OCI-LY7 (cell line): ENCODE data around the gene SMIM11. TPM values are rescaled to one million over a fixed set of nuclear protein-coding genes. Genes with fewer than 3 reads are reported as not detected.

Experiments
- BruUV-seq: library from RNA; stranded (reverse); fragments of 400-500 nt; replicated peaks from 2 replicates; lab custom pipeline; 2021; lab: Mats Ljungman, UMichigan
- CTCF ChIA-PET: fragments of 300-600 bp; sonication (Branson Sonifier 250); formaldehyde crosslinking; loops from one replicate; lab custom pipeline; 2022; ENCODE audit warnings: antibody characterized with exemption; ENCODE audit not compliant: unreplicated experiment; lab: Charles Lee
- POLR2A ChIA-PET: fragments of 300-600 bp; sonication (Branson Sonifier 250); formaldehyde crosslinking; loops from one replicate; lab custom pipeline; 2022; ENCODE audit warnings: antibody characterized with exemption; lab: Charles Lee
- DNase-seq: peaks from one replicate; pipeline ENCODE4 v3.0.0-alpha.2; 2015; ENCODE audit warnings: low spot score
- H2AFZ ChIP-seq: fragments of 200-600 bp; sonication (generic), shearing (Covaris generic); 2 replicates; pipeline ENCODE4 v1.6.1; 2014; ENCODE audit warnings: mild to moderate bottlenecking, antibody characterized with exemption, low read length, moderate library complexity
- H3K27ac ChIP-seq: fragments of 200-600 bp; sonication (generic); 2 replicates; pipeline ENCODE4 v1.5.1; 2014; ENCODE audit warnings: mixed run types, low read depth, mild to moderate bottlenecking, moderate library complexity, low read length, inconsistent platforms; ENCODE audit not compliant: poor library complexity, severe bottlenecking
- H3K36me3 ChIP-seq: fragments of 200-600 bp; sonication (generic); 2 replicates; pipeline ENCODE4 v1.6.1; 2014; ENCODE audit warnings: mild to moderate bottlenecking, antibody characterized with exemption, low read length, moderate library complexity, mixed read lengths; ENCODE audit not compliant: insufficient read depth
- H3K4me1 ChIP-seq: fragments of 200-600 bp; sonication (generic); 2 replicates; pipeline ENCODE4 v1.5.1; 2014; ENCODE audit warnings: mild to moderate bottlenecking, low read length; ENCODE audit not compliant: insufficient read depth, poor library complexity, severe bottlenecking
- H3K4me2 ChIP-seq: fragments of 200-600 bp; sonication (generic); 2 replicates; pipeline ENCODE4 v1.6.1; 2014; ENCODE audit warnings: mild to moderate bottlenecking, low read length
- H3K4me3 ChIP-seq: fragments of 200-600 bp; sonication (generic); 2 replicates; pipeline ENCODE4 v1.5.1; 2014; ENCODE audit warnings: mild to moderate bottlenecking, low read depth, low read length; ENCODE audit not compliant: poor library complexity, severe bottlenecking
- H3K79me2 ChIP-seq: fragments of 200-600 bp; sonication (generic); 2 replicates; pipeline ENCODE4 v1.6.1; 2016; ENCODE audit warnings: low read depth, mild to moderate bottlenecking, low read length, moderate library complexity, mixed read lengths; ENCODE audit not compliant: insufficient read depth
- H3K9me2 ChIP-seq: fragments of 200-600 bp; sonication (generic); 2 replicates; pipeline ENCODE4 v1.6.1; 2016; ENCODE audit warnings: mild to moderate bottlenecking, low read length, mixed read lengths; ENCODE audit not compliant: insufficient read depth
- H3K9me3 ChIP-seq: fragments of 200-600 bp; sonication (generic); 2 replicates; pipeline ENCODE4 v1.6.1; 2014; ENCODE audit warnings: mild to moderate bottlenecking, mixed run types, low read length, mixed read lengths
- H4K20me1 ChIP-seq: fragments of 200-600 bp; sonication (generic); 2 replicates; pipeline ENCODE4 v1.6.1; 2014; ENCODE audit warnings: mild to moderate bottlenecking, antibody characterized with exemption, low read length, moderate library complexity, mixed read lengths; ENCODE audit not compliant: insufficient read depth
- CTCF ChIP-seq: fragments of 200-600 bp; sonication (generic); conservative IDR thresholded peaks from 2 replicates; pipeline ENCODE4 v1.5.1; 2014; ENCODE audit warnings: mild to moderate bottlenecking, antibody characterized with exemption, low read length, moderate library complexity, mixed read lengths
- EZH2phosphoT487 ChIP-seq: fragments of 200-600 bp; sonication (generic); IDR thresholded peaks from 2 replicates; pipeline ENCODE4 v1.6.1; 2018; ENCODE audit warnings: low read depth, borderline replicate concordance, mild to moderate bottlenecking, mixed run types, antibody characterized with exemption, low read length, moderate library complexity, mixed read lengths
- intact Hi-C: fragments of 100-400 bp; cut with micrococcal nuclease; formaldehyde crosslinking; loops from one replicate; pipeline ENCODE4 v1.10.0; 2022; ENCODE audit not compliant: unreplicated experiment
- total RNA-seq, 2 experiments: library from RNA; depleted of rRNA in 1 of 2; stranded (reverse); fragments of >200 nt in 1 of 2; shearing (Covaris generic) in 1 of 2; gene quantifications; 2 replicates each; pipeline ENCODE4 v1.2.3, GENCODE V29; 2014 to 2022

Gene SMIM11
- total RNA-seq, 2 experiments from 2014 or later = 3.8 to 6.1 TPM

- no peak for DNase-seq
- H3K36me3 ChIP-seq = no peaks in the 10 kb centered on the region
- H3K9me3 ChIP-seq = no peaks in the 10 kb centered on the region
- H4K20me1 ChIP-seq = no peaks in the 10 kb centered on the region
- H2AFZ ChIP-seq = no peak overlapping the region
- intact Hi-C loops = no loop called here
- H3K79me2 ChIP-seq = no peaks in the 10 kb centered on the region
- no peaks in the 10 kb centered on the region for H3K4me1 ChIP-seq
- ChIA-PET POLR2A (no interaction called here), CTCF (no interaction called here)
- BruUV-seq = no TSS peak
- no peaks in the 10 kb centered on the region for H3K9me2 ChIP-seq
- TF ChIP-seq EZH2phosphoT487 (no peak), CTCF (no peak)
- no peak overlapping the region for H3K4me3 ChIP-seq
- H3K27ac ChIP-seq = no peak overlapping the region
- H3K4me2 ChIP-seq = no peak overlapping the region
Measured at GRCh38 chr21:34338226-34338625, 37.1 kb upstream of the SMIM11 start.

- Histone ChIP-seq H2AFZ (no peak overlapping the region), H3K9me2 (no peaks in the 10 kb centered on the region), H3K36me3 (no peaks in the 10 kb centered on the region), H4K20me1 (no peaks in the 10 kb centered on the region), H3K4me2 (no peak overlapping the region), H3K79me2 (no peaks in the 10 kb centered on the region), H3K9me3 (no peaks in the 10 kb centered on the region), H3K4me1 (no peaks in the 10 kb centered on the region), H3K4me3 (no peak overlapping the region), H3K27ac (no peak overlapping the region)
- BruUV-seq = no TSS peak
- DNase-seq = no peak
- ChIA-PET CTCF (no interaction called here), POLR2A (no interaction called here)
- intact Hi-C loops = no loop called here
- TF ChIP-seq CTCF (no peak), EZH2phosphoT487 (no peak)
Measured at GRCh38 chr21:34340061-34340460, 35.2 kb upstream of the SMIM11 start.

- H3K79me2 ChIP-seq = no peaks in the 10 kb centered on the region
- POLR2A ChIA-PET = no interaction called here
- no peak overlapping the region for H3K4me3 ChIP-seq
- H3K27ac ChIP-seq = no peak overlapping the region
- H3K9me2 ChIP-seq = no peaks in the 10 kb centered on the region
- no peak for DNase-seq
- BruUV-seq = no TSS peak
- H2AFZ ChIP-seq = no peak overlapping the region
- TF ChIP-seq CTCF = no peak
- no peak for TF ChIP-seq EZH2phosphoT487
- no peaks in the 10 kb centered on the region for H3K9me3 ChIP-seq
- H4K20me1 ChIP-seq = no peaks in the 10 kb centered on the region
- H3K4me1 ChIP-seq = no peaks in the 10 kb centered on the region
- no peaks in the 10 kb centered on the region for H3K36me3 ChIP-seq
- CTCF ChIA-PET = no interaction called here
- intact Hi-C loops = no loop called here
- H3K4me2 ChIP-seq = no peak overlapping the region
Measured at GRCh38 chr21:34342476-34342875, 32.8 kb upstream of the SMIM11 start.
